KMS-11 (cell line): ENCODE measurements around the gene PEF1.

ENCODE experiments used
- H2AFZ ChIP-seq: fragments of 200-600 bp; sonication (generic); 2 replicates; pipeline ENCODE4 v1.6.1; 2016; ENCODE audit warnings: antibody characterized with exemption, mixed run types, low read depth
- H3K27ac ChIP-seq: fragments of 200-600 bp; sonication (generic); 2 replicates; pipeline ENCODE4 v1.6.1; 2016; ENCODE audit warnings: mild to moderate bottlenecking, mixed run types
- H3K27me3 ChIP-seq: fragments of 200-600 bp; sonication (generic); 2 replicates; pipeline ENCODE4 v1.6.1; 2017; ENCODE audit warnings: mild to moderate bottlenecking, low read depth, mixed run types, moderate library complexity; ENCODE audit not compliant: insufficient read depth
- H3K36me3 ChIP-seq: fragments of 200-600 bp; sonication (generic); 2 replicates; pipeline ENCODE4 v1.6.1; 2017; ENCODE audit warnings: mild to moderate bottlenecking, mixed run types; ENCODE audit not compliant: insufficient read depth
- H3K4me1 ChIP-seq: fragments of 200-600 bp; sonication (generic); 2 replicates; pipeline ENCODE4 v1.6.1; 2016; ENCODE audit warnings: mild to moderate bottlenecking, low read depth, mixed run types; ENCODE audit not compliant: poor library complexity, severe bottlenecking
- H3K4me2 ChIP-seq: fragments of 200-600 bp; sonication (generic); 2 replicates; pipeline ENCODE4 v1.7.0; 2016; ENCODE audit warnings: mild to moderate bottlenecking, mixed run types
- H3K4me3 ChIP-seq: fragments of 200-600 bp; sonication (generic); IDR thresholded peaks from 2 replicates; pipeline ENCODE4 v1.6.1; 2017; ENCODE audit warnings: low read depth, low read length, mixed read lengths; ENCODE audit not compliant: insufficient read depth
- H3K79me2 ChIP-seq: fragments of 200-600 bp; sonication (generic); 2 replicates; pipeline ENCODE4 v1.6.1; 2016; ENCODE audit warnings: low read depth, mixed run types; ENCODE audit not compliant: insufficient read depth
- H3K9ac ChIP-seq: fragments of 200-600 bp; sonication (generic); 2 replicates; pipeline ENCODE4 v1.6.1; 2016; ENCODE audit warnings: mild to moderate bottlenecking, mixed run types
- H4K20me1 ChIP-seq: fragments of 200-600 bp; sonication (generic); 2 replicates; pipeline ENCODE4 v1.6.1; 2016; ENCODE audit warnings: mild to moderate bottlenecking, mixed run types; ENCODE audit not compliant: insufficient read depth
- CTCF ChIP-seq: fragments of 200-600 bp; sonication (generic); conservative IDR thresholded peaks from 2 replicates; pipeline ENCODE4 v1.6.1; 2017; ENCODE audit warnings: low read depth, mild to moderate bottlenecking, antibody characterized with exemption, low read length, moderate library complexity, mixed read lengths

The PEF1 gene

GRCh38 chr1:31666263-31666963, 21.7 kb upstream of the PEF1 start:
- Histone ChIP-seq H3K79me2 (no peaks in the 10 kb centered on the region), H3K27ac (no peak overlapping the region), H3K4me3 (no peak overlapping the region), H3K27me3 (peaks cover 21% of the 10 kb centered on the region; the same call in 1 of the 2 replicates), H3K4me2 (no peak overlapping the region), H4K20me1 (no peaks in the 10 kb centered on the region), H2AFZ (no peak overlapping the region), H3K36me3 (no peaks in the 10 kb centered on the region), H3K4me1 (peaks cover 10% of the 10 kb centered on the region), H3K9ac (no peak overlapping the region)
- no peak for TF ChIP-seq CTCF

GRCh38 chr1:31665234-31665878, 20.7 kb upstream of the PEF1 start:
- H3K4me2 ChIP-seq, result no peak overlapping the region
- peaks cover 14% of the 10 kb centered on the region; the same call in 1 of the 2 replicates for H3K27me3 ChIP-seq
- H3K4me3 ChIP-seq, result no peak overlapping the region

GRCh38 chr1:31664528-31664927, 19.9 kb upstream of the PEF1 start:
- Histone ChIP-seq H3K36me3 (no peaks in the 10 kb centered on the region), H3K4me2 (no peak overlapping the region), H3K27ac (no peak overlapping the region), H3K79me2 (no peaks in the 10 kb centered on the region), H4K20me1 (no peaks in the 10 kb centered on the region), H2AFZ (no peak overlapping the region), H3K4me3 (no peak overlapping the region), H3K4me1 (peaks cover 4% of the 10 kb centered on the region), H3K27me3 (peaks cover 13% of the 10 kb centered on the region; the same call in 1 of the 2 replicates), H3K9ac (no peak overlapping the region)
- TF ChIP-seq CTCF, result no peak

More at GRCh38 chr1:31665234-31665878, 20.7 kb upstream of the PEF1 start:
- Histone ChIP-seq H3K79me2 (no peaks in the 10 kb centered on the region), H3K36me3 (no peaks in the 10 kb centered on the region), H4K20me1 (no peaks in the 10 kb centered on the region), H2AFZ (no peak overlapping the region), H3K27ac (no peak overlapping the region), H3K4me1 (peaks cover 10% of the 10 kb centered on the region), H3K9ac (no peak overlapping the region)
- TF ChIP-seq CTCF, result no peak

- H3K27me3 ChIP-seq, result peaks cover 9% of the 10 kb centered on the region; the same call in 1 of the 2 replicates
- H3K9ac ChIP-seq, result no peak overlapping the region
- H3K4me1 ChIP-seq, result no peaks in the 10 kb centered on the region
- no peaks in the 10 kb centered on the region for H3K36me3 ChIP-seq
- H3K4me3 ChIP-seq, result no peak overlapping the region
- TF ChIP-seq CTCF, result peak; percentile 87
- H3K79me2 ChIP-seq, result no peaks in the 10 kb centered on the region
- H3K27ac ChIP-seq, result no peak overlapping the region
- no peaks in the 10 kb centered on the region for H4K20me1 ChIP-seq
- H3K4me2 ChIP-seq, result no peak overlapping the region
- no peak overlapping the region for H2AFZ ChIP-seq
Measured at GRCh38 chr1:31663622-31664452, 19.2 kb upstream of the PEF1 start.
